Mucosa of descending colon (tissue), 3 donors: ENCODE measurements around the gene CCL1. TPM values are rescaled to one million over a fixed set of nuclear protein-coding genes. Genes with fewer than 3 reads are reported as not detected.
A peak's percentile ranks its signal among the peaks of the same experiment; 100 is the strongest.

ENCODE experiments used
- ATAC-seq: fragments of 200-7000 bp; cut with Tn5 transposase; one replicate; pipeline ENCODE4 v1.9.1; 2020; ENCODE audit warnings: mild to moderate bottlenecking, moderate library complexity
- DNase-seq, 3 donors: peaks; one replicate each; pipeline ENCODE4 v3.0.0-alpha.2; 2020
- H3K36me3 ChIP-seq: fragments of 200-600 bp; one replicate; pipeline ENCODE4 v1.8.0; 2021; ENCODE audit warnings: low read depth, mild to moderate bottlenecking
- H3K4me1 ChIP-seq: fragments of 200-600 bp; one replicate; pipeline ENCODE4 v1.8.0; 2021; ENCODE audit warnings: low read depth, mild to moderate bottlenecking
- H3K4me3 ChIP-seq: fragments of 200-600 bp; one replicate; pipeline ENCODE4 v1.8.0; 2021; ENCODE audit warnings: mild to moderate bottlenecking
- H3K9me3 ChIP-seq: fragments of 200-600 bp; one replicate; pipeline ENCODE4 v1.8.0; 2021; ENCODE audit warnings: mild to moderate bottlenecking
- intact Hi-C, 2 donors: fragments of 100-400 bp; cut with DNase I in 1 of 2; cut with micrococcal nuclease in 1 of 2; formaldehyde crosslinking; loops; one replicate each; pipeline versions ENCODE4 v1.11.0 to v1.11.1; 2022; cut with DNase I, micrococcal nuclease
- total RNA-seq, 3 donors: library from RNA; stranded (reverse); fragmentation: NEBNext Ultra II Directional in 2 of 3; extraction: Animal tissue kit (Norgen Biotek cat#: 25700) in 2 of 3; gene quantifications; one replicate each; pipeline versions ENCODE4 v1.2.1 to v1.2.4, GENCODE V29; 2021 to 2023
- TF ChIP-seq, protein P1 (sequence below): fragments of 200-600 bp; IDR thresholded peaks from one replicate; pipeline ENCODE4 v1.8.0; 2022; ENCODE audit warnings: antibody characterized with exemption, mild to moderate bottlenecking
- donor health status: DM: no; HTN: no; CAD: no; lungs with moderate emphysema.
- donor health status: DM: no; HTN: no; CAD: no.
- donor health status: DM: no; HTN: yes; CAD: no.

Gene CCL1
- total RNA-seq, 3 donors from 2014 or later, result not detected

DNA sequence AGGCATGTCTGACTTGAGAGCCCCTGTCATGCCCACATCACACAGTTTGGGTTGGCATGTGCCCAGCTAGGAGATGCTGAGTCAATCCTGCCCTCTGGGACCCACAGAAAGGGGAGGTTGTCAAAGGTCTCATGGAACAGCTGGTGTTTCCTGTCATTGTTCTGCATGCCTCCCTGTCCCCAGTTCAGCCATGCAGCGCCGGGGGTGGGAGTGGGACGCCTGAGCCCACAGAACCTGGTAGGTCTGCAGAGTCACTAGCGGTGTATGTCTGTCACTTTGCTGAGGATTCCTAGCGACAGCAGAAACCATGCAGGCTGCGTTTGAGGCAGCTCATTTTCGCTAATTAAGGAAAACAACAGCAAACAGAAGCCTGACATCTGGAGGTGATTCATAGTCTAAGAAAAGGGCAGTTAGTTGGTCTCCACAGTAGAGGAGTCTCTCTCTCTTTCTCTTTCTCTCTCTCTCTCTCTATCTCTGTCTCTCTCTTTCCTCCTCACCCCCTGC, 19.6 kb upstream of the CCL1 start:
- H3K9me3 ChIP-seq, result no peaks in the 10 kb centered on the region
- H3K4me3 ChIP-seq, result no peak overlapping the region
- DNase-seq (no peak), ATAC-seq (no peak)
- H3K4me1 ChIP-seq, result no peaks in the 10 kb centered on the region
- intact Hi-C loops, result no loop called here
- TF ChIP-seq, protein P1, sequence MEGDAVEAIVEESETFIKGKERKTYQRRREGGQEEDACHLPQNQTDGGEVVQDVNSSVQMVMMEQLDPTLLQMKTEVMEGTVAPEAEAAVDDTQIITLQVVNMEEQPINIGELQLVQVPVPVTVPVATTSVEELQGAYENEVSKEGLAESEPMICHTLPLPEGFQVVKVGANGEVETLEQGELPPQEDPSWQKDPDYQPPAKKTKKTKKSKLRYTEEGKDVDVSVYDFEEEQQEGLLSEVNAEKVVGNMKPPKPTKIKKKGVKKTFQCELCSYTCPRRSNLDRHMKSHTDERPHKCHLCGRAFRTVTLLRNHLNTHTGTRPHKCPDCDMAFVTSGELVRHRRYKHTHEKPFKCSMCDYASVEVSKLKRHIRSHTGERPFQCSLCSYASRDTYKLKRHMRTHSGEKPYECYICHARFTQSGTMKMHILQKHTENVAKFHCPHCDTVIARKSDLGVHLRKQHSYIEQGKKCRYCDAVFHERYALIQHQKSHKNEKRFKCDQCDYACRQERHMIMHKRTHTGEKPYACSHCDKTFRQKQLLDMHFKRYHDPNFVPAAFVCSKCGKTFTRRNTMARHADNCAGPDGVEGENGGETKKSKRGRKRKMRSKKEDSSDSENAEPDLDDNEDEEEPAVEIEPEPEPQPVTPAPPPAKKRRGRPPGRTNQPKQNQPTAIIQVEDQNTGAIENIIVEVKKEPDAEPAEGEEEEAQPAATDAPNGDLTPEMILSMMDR, result no peak
- H3K36me3 ChIP-seq, result no peaks in the 10 kb centered on the region

DNA sequence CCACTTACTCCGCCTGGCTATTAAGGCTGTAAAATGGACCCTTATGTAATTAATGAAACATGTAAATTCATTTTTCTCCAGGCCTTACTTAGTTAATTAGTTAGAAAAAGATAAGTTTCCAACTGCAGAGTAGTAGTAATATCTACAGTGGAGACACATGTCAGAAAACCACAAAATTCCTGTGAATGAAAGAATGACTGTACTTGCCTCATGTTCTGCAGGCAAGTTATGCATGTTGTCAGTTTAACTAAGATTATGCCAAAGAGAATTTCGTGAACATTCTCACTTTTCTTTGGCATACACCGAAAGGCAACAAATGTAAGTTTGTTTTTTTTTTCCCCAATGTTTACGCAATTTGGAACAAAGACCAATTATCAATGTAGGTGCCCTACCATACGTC, 16.8 kb upstream of the CCL1 start:
- no peaks in the 10 kb centered on the region for H3K4me1 ChIP-seq
- no peak for DNase-seq
- no peaks in the 10 kb centered on the region for H3K36me3 ChIP-seq
- no peak for ATAC-seq
- intact Hi-C loops, result no loop called here
- H3K4me3 ChIP-seq, result no peak overlapping the region
- no peaks in the 10 kb centered on the region for H3K9me3 ChIP-seq
- TF ChIP-seq, protein P1, result no peak

DNA sequence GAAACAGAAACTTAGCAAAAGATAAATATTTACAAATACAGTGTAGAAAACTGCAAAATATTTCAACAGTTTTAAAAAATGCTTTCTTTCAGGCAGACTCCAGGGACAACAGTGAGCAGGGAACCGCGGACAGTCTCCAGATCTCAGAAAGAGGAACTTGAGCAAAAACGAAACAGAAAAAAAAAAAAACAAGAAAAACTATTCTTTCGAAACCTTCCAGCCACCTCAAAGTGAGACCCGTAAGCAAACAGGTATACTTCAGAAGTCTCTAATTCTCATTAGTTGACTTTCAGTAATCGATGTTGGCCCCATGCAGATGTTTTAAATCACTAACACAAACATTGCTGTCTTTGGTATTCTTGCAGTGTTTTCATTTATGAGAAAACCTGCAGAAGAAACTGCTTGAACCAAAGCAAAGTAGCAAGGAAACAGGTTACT, 15.7 kb upstream of the CCL1 start:
- Histone ChIP-seq H3K4me3 (no peak overlapping the region), H3K9me3 (no peaks in the 10 kb centered on the region), H3K36me3 (no peaks in the 10 kb centered on the region), H3K4me1 (no peaks in the 10 kb centered on the region)
- DNase-seq (peak in 1 of 3 donors; percentile 25), ATAC-seq (peak; percentile 48)
- TF ChIP-seq, protein P1, result peak; percentile 11
- intact Hi-C loops, result no loop called here

DNA sequence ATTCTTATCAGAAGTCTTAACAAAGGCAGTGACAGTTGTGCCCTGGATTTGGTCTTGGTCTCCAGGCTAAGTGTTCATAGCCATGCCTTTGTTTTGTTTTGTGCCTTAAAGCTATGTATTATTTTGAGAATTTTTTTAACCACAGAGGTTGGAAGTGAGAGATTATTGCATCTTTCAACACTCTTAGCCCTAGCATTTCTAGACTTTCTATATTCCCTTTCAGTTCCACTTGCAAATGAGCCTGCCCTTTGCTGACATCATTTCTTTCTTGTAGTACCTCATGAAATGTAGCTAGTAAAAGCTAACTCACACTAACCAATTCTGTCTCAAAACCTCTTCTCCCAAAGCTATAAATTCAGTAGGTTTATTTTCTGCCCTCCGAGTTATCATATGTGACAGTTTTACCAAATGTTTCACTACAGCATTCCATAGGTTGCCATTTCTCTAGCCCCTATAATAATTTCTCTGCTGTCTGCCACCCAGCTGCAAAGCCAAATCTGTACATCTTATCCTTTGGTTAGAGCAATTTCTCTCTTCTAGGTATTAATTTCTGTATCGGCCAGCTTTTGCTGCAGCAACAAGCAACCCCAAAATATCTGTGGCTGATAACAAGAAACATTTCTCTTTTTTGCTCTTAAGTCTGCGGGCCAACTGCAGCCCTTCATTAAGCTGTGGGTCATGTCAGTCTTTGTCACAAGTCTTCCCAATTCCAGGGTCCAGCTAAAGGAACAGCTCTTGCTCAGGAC, 14.2 kb upstream of the CCL1 start:
- Histone ChIP-seq H3K4me1 (no peaks in the 10 kb centered on the region), H3K36me3 (no peaks in the 10 kb centered on the region), H3K4me3 (no peak overlapping the region), H3K9me3 (no peaks in the 10 kb centered on the region)
- intact Hi-C loops, result no loop called here
- TF ChIP-seq, protein P1, result no peak
- DNase-seq (no peak), ATAC-seq (no peak)

DNA sequence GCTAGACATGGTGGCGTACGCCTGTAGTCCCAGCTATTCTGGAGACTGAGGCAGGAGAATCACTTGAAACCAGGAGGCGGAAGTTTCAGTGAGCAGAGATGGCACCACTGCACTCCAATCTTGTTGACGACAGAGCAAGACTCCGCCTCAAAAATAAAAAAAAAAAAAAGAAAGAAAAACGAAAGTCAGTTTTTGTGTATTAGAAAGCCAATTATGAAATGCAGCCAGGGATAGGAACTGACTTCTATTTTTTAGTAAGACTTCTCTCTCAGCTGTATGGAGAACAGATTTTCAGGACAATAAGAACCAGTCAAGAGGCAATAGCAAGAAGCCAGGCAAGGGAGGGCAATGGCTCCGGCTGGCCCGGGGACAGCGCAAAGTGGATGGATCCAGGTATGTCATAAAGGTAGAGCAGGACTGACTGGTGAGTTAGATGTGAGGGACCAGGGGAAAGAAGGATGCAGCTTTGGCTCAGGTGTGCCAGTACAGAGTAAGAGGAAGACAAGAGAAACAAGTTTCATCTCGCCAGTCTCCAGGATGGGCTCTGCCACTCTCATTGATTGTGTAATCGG, 12.5 kb upstream of the CCL1 start:
- no peaks in the 10 kb centered on the region for H3K9me3 ChIP-seq
- H3K4me3 ChIP-seq, result no peak overlapping the region
- TF ChIP-seq, protein P1, result no peak
- intact Hi-C loops, result no loop called here
- no peaks in the 10 kb centered on the region for H3K4me1 ChIP-seq
- ATAC-seq (no peak), DNase-seq (no peak)
- H3K36me3 ChIP-seq, result no peaks in the 10 kb centered on the region
